Testis (tissue), 3 donors: ENCODE results near the gene ATM. TPM values are rescaled to one million over a fixed set of nuclear protein-coding genes. Genes with fewer than 3 reads are reported as not detected.

Source experiments
- DNase-seq: peaks from one replicate; pipeline ENCODE4 v3.0.0-alpha.2; 2019
- H3K27ac ChIP-seq, 2 donors: fragments of 200-600 bp; sonication (generic); one replicate each; pipeline ENCODE4 v1.5.1; 2019
- H3K27me3 ChIP-seq: fragments of 200-600 bp; sonication (generic); one replicate; pipeline ENCODE4 v1.5.1; 2019
- H3K36me3 ChIP-seq: fragments of 200-600 bp; sonication (generic); one replicate; pipeline ENCODE4 v1.5.1; 2017; ENCODE audit warnings: low read depth; ENCODE audit errors: missing control alignments
- H3K4me1 ChIP-seq: fragments of 200-600 bp; sonication (generic); one replicate; pipeline ENCODE4 v1.5.1; 2019
- H3K4me3 ChIP-seq, 2 donors: fragments of 200-600 bp; sonication (generic); one replicate each; pipeline ENCODE4 v1.5.1; 2017 to 2019
- H3K9me3 ChIP-seq: fragments of 200-600 bp; sonication (generic); one replicate; pipeline ENCODE4 v1.5.1; 2017
- CTCF ChIP-seq, 3 experiments: fragments of 450-650 bp in 2 of 3; fragments of 200-600 bp in 1 of 3; sonication (generic) in 1 of 3; IDR thresholded peaks; one replicate each; pipeline ENCODE4 v1.5.1; 2016 to 2019; ENCODE audit warnings: antibody characterized with exemption in 3 of 3, mild to moderate bottlenecking in 2 of 3, moderate library complexity in 1 of 3
- POLR2A ChIP-seq: fragments of 450-650 bp; IDR thresholded peaks from one replicate; pipeline ENCODE4 v1.6.1; 2017; ENCODE audit warnings: antibody characterized with exemption, mild to moderate bottlenecking, moderate library complexity
- WGBS, 2 donors: methylation state at CpG; one replicate each; pipeline ENCODE4 v1.1.5; 2018; 5-methylcytosine and 5-hydroxymethylcytosine counted together
- intact Hi-C: fragments of 100-400 bp; cut with DNase I; formaldehyde crosslinking; loops from one replicate; pipeline ENCODE4 v1.15.1; 2023; ENCODE audit warnings: low total_unique reads
- polyA plus RNA-seq: library from polyadenylated mRNA; stranded (reverse); fragments of 350-450 nt; fragmentation: Illumina TruSeq; extraction: RNeasy Lipid Tissue Mini Kit (QIAGEN cat#74804); gene quantifications from one replicate; pipeline ENCODE4 v1.2.3, GENCODE V29; 2014; ENCODE audit warnings: low read depth, low replicate concordance; ENCODE audit not compliant: insufficient read depth
- total RNA-seq, 2 donors: library from RNA; depleted of rRNA; stranded (reverse); fragments of >200 nt; gene quantifications; one replicate each; pipeline ENCODE4 v1.2.3, GENCODE V29; 2016

ATM gene
- total and polyA plus RNA-seq, 3 donors from 2014 or later: 19.3 to 95.4 (median 92.3) TPM

GRCh38 chr11:108233277-108233945 is 10.5 kb downstream of the ATM start:
- intact Hi-C loops: no loop called here
- TF ChIP-seq CTCF (IDR thresholded peaks at IDR 0.05) (no peak), POLR2A (no peak)
- Histone ChIP-seq H3K27ac (no peak overlapping the region), H3K27me3 (no peaks in the 10 kb centered on the region), H3K9me3 (no peaks in the 10 kb centered on the region), H3K4me1 (no peaks in the 10 kb centered on the region), H3K4me3 (no peak overlapping the region), H3K36me3 (no peaks in the 10 kb centered on the region)
- 94 to 100% methylated on average over 2 of the region's 2 CpGs for WGBS, 2 donors
- no peak for DNase-seq

- Histone ChIP-seq H3K9me3 (no peaks in the 10 kb centered on the region), H3K36me3 (no peaks in the 10 kb centered on the region), H3K27ac (no peak overlapping the region), H3K27me3 (no peaks in the 10 kb centered on the region), H3K4me1 (no peaks in the 10 kb centered on the region), H3K4me3 (no peak overlapping the region)
- intact Hi-C loops: no loop called here
- TF ChIP-seq POLR2A (no peak), CTCF (IDR thresholded peaks at IDR 0.05) (no peak)
- 93 to 96% methylated on average over 1 of the region's 1 CpG for WGBS, 2 donors
- DNase-seq: no peak
Measured at GRCh38 chr11:108235192-108235591, 12.3 kb downstream of the ATM start.

GRCh38 chr11:108235633-108236032 is 12.8 kb downstream of the ATM start:
- DNase-seq: no peak
- H3K27ac ChIP-seq: no peak overlapping the region
- no peak overlapping the region for H3K4me3 ChIP-seq
- intact Hi-C loops: no loop called here
- H3K27me3 ChIP-seq: no peaks in the 10 kb centered on the region
- TF ChIP-seq POLR2A (no peak), CTCF (IDR thresholded peaks at IDR 0.05) (no peak)
- no peaks in the 10 kb centered on the region for H3K9me3 ChIP-seq
- no peaks in the 10 kb centered on the region for H3K36me3 ChIP-seq
- no peaks in the 10 kb centered on the region for H3K4me1 ChIP-seq
- WGBS, 2 donors: 91 to 97% methylated on average over 2 of the region's 2 CpGs

DNA sequence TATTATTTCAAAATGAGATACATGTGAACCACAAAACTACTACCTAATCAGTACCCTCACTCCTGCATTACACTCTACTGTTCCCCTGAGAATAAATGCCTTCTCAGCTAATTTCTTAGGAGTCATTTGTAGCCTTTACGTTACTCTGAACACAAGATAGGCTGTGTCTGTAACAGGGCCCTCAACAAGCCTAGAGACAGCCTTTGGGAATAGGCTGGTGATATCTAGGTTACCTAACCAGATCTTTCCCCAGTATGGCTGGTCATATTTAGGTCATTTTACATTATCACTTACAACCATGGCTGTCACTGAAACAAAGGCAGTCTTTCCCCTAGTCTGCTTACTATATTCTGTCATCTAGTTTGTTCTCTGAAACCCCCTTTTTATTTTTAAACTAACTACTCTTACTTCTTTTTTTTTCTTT is 14.2 kb downstream of the ATM start:
- no peaks in the 10 kb centered on the region for H3K36me3 ChIP-seq

More for the DNA sequence above, 14.2 kb downstream of the ATM start:
- Histone ChIP-seq H3K27ac (no peak overlapping the region), H3K27me3 (no peaks in the 10 kb centered on the region), H3K9me3 (no peaks in the 10 kb centered on the region), H3K4me3 (no peak overlapping the region), H3K4me1 (no peaks in the 10 kb centered on the region)
- TF ChIP-seq POLR2A (no peak), CTCF (IDR thresholded peaks at IDR 0.05) (no peak)
- WGBS, 2 donors: 92 to 100% methylated on average over 1 of the region's 1 CpG
- DNase-seq: no peak
- intact Hi-C loops: no loop called here
